Skin of body (tissue), 2 donors: Measurements from ENCODE around the gene NDUFA11. TPM values are rescaled to one million over a fixed set of nuclear protein-coding genes. Genes with fewer than 3 reads are reported as not detected.
"Not testable (repeated sequence)": the region's sequence is repeated elsewhere in the genome, so short reads cannot be mapped to it uniquely, and the experiment has no call there.

Source experiments
- DNase-seq: peaks from one replicate; lab custom pipeline; 2025; lab: John Stamatoyannopoulos, UW
- total RNA-seq: library from RNA; depleted of rRNA; stranded (reverse); fragments of >200 nt; gene quantifications from one replicate; pipeline ENCODE4 v1.2.3, GENCODE V29; 2014

The NDUFA11 gene
- total RNA-seq, 1 donor from 2014 or later = 69.7 TPM

GRCh38 chr19:5857203-5858081, 46.1 kb downstream of the NDUFA11 start:
- no peak for DNase-seq

DNA sequence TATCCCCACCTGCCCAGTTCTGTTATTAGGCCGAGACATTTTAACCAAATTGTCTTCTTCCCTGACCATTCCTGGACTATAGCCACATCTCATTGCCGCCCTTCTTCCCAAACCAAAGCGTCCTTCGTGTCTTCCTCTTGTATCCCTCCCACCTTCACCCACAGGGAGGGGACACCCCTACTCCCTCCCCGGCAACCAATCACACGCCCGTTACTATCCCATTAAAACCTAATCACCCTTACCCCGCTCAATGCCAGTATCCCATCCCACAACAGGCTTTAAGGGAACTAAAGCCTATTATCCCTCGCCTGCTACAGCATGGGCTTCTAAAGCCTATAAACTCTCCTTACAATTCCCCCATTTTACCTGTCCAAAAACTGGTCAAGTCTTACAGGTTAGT, 48.4 kb downstream of the NDUFA11 start:
- not testable (repeated sequence) for DNase-seq

DNA sequence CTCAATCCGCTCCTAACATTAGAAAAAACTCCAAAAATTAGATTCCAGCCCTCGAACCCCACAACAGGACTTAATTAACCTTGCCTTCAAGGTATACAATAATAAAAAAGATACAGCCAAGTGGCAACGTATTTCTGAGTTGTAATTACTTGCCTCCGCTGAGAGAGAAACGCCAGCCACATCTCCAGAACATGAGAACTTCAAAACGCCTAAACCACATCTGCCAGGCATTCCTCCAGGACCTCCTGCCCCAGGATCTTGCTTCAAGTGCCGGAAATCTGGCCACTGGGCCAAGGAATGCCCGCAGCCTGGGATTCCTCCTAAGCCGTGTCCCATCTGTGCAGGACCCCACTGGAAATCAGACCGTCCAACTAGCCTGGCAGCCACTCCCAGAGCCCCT, 49.5 kb downstream of the NDUFA11 start:
- DNase-seq = not testable (repeated sequence)

DNA sequence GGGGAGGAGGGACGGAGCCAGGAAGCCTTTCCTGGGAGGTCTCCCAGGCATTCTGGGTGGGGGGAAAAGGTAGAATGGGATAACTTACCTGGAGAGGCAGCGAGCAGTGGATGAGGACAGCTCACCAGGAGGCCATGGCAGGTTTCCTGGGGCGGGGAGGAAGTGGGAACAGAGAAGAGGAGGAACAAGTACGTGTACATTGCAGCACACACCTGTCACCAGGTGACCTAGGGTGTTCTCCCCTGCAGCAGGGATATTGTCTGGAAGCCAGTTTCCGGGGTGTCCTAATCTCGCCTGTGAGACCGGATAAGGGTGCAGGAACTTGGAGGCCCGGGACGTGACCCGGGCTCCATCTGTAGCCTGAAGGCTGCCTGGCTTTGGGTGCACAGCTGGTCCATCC, 52.3 kb downstream of the NDUFA11 start, which contains the start of gene FUT3:
Gene FUT3, minus strand, starts transcription at position 148 of the 400 bp plus-strand sequence.
- no peak for DNase-seq

DNA sequence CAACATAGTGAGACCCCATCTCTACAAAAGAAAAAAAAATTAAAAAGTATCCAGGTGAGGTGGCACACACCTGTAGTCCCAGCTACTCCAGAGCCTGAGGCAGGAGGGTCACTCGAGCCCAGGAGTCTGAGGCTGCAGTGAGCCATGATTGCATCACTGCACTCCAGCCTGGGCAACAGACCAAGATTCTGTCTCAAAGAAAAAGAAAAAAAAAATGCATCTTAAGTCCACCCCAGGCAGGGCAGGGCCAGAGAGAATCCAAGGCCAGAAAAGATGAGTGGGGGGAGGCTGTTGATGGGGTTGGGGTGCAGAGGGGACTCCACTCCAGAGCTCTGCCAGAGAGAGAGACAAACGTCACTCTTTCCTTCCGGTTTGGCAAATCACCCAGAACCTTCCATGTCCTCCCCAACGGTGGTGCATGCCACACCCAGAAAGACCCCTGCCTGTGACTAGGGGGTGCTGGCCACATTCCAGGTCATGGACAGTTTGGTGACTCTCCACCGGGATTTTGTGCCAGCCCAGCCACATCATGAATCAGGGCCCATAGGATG, 52.8 kb downstream of the NDUFA11 start:
- DNase-seq = no peak

DNA sequence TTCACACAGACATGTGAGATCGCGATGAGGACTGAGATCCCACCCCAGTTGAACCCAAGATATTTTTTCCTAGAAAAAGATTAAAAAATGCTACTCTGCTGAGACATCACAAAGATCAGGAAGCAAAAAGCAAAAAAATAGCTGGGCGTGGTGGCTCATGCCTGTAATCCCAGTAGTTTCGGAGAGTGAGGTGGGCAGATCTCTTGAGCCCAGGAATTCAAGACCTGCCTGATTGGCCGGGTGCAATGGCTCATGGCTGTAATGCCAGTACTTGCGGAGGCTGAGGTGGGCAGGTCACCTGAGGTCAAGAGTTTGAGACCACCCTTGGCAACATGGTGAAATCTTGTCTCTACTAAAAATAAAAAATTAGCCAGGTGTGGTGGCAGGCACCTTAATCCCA, 53.4 kb downstream of the NDUFA11 start:
- DNase-seq = no peak

DNA sequence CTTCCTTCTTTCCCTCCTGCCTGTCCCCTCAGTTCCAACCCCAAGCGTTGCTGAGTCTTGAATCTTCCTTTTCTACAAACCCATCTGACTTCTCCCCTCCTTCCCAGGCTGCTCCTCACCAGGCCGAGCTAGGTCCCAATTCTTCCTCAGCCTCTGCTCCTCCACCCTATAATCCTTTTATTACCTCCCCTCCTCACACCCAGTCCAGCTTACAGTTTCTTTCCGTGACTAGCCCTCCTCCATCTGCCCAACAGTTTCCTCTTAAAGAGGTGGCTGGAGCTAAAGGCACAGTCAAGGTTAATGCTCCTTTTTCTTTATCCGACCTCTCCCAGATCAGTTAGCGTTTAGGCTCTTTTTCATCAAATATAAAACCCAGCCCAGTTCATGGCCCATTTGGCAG, 55.0 kb downstream of the NDUFA11 start:
- not testable (repeated sequence) for DNase-seq

GRCh38 chr19:5847846-5848245, 55.7 kb downstream of the NDUFA11 start:
- DNase-seq = not testable (repeated sequence)

Other genes with a start within 250 kb of the NDUFA11 start
- gene MICOS13, start 223.3 kb downstream of the NDUFA11 start, total RNA-seq = 25.2 TPM
- gene HSD11B1L, start 222.8 kb downstream of the NDUFA11 start, total RNA-seq = 2.4 TPM
- 331 TPM for gene RPL36, start 213.5 kb downstream of the NDUFA11 start, total RNA-seq
- gene LONP1, start 183.6 kb downstream of the NDUFA11 start, total RNA-seq = 30.7 TPM
- gene CATSPERD, start 183.2 kb downstream of the NDUFA11 start, total RNA-seq = not detected
- gene PRR22, start 119.0 kb downstream of the NDUFA11 start, total RNA-seq = 0.30 TPM
- gene DUS3L, start 112.6 kb downstream of the NDUFA11 start, total RNA-seq = 16.7 TPM
- gene NRTN, start 98.7 kb downstream of the NDUFA11 start, total RNA-seq = 2.2 TPM
- 0.20 TPM for gene FUT6, start 64.1 kb downstream of the NDUFA11 start, total RNA-seq
- 0.30 TPM for gene FUT3, start 52.3 kb downstream of the NDUFA11 start, total RNA-seq
- gene FUT5, start 33.2 kb downstream of the NDUFA11 start, total RNA-seq = not detected
- gene VMAC, start 1.1 kb upstream of the NDUFA11 start, total RNA-seq = 4.6 TPM
- 5.3 TPM for gene CAPS, start 10.5 kb upstream of the NDUFA11 start, total RNA-seq
- 36.9 TPM for gene RANBP3, start 74.3 kb upstream of the NDUFA11 start, total RNA-seq
- gene RFX2, start 206.7 kb upstream of the NDUFA11 start, total RNA-seq = 7.2 TPM
- 0.20 TPM for gene ACSBG2, start 231.9 kb upstream of the NDUFA11 start, total RNA-seq